ENCODE data around the gene PRPF8. TPM values are rescaled to one million over a fixed set of nuclear protein-coding genes. Genes with fewer than 3 reads are reported as not detected.

The PRPF8 gene
- total RNA-seq, 4 donors from 2014 or later = 127 to 261 (median 195) TPM

DNA sequence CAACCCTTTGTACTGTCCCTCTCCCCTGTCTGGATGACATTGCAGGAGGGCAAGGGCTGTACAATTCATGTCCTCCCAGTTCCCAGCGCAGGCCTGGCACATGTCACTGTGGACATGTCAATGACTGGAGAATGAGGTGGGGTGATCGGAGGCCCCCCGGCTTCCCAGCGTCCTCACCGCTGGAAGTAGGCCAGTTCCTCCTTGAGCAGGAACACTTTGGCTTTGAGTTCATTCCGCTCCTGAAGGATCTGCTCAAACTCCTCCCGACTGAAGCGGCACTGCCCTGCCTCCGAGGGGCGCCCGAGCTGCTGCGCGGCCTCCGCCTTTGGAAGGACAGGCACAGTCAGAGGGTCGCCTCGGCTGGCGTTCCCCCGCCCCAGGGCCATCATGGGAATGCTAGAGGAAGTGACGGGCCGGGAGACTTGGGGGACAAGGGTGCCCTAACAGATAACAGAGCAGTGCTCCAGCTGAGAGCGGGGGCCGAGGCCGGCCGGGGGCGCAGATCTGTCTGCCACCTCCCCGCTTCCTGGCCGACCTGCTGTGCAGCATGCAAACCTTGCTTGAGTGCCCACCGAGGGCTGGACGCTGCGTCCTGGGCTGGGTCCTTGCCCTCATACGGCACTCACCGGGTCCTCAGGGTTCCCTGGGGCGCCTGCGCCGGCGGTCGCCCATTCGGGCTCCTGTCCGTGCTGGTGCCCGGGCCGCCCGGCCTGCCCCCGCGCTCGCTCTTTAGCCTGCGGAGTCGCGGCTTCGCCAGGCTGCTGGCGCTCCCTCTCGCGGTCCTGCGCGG lies 36.3 kb downstream of the PRPF8 start:
- intact Hi-C loops (cut with DNase I; ENCODE audit: low total_unique reads) = loop anchor here (2.0 to 10.0 kb wide), 4 partner anchors 20 to 381 kb away; partner anchors contain the start of gene CRK
- in situ Hi-C loops (cut with MboI; ENCODE audit: low sequenced_read_pairs in 4 of 4) = loop anchor here in 2 of 4 donors (25.0 kb wide), 1 partner anchor 386 kb away; the partner anchor contains the start of gene BHLHA9 (in 2 of the 2)
- peak in 1 of 2 donors; percentile 3 for ATAC-seq
- peaks cover 0 to 32% of the 10 kb centered on the region in 2 donors for H3K36me3 ChIP-seq
- no peaks in the 10 kb centered on the region for H3K9me3 ChIP-seq
- peak overlapping the region; percentile 84 to 100 (median 87) for H3K27ac ChIP-seq
- TF ChIP-seq POLR2A (IDR thresholded peaks at IDR 0.05) = no peak
- TF ChIP-seq, protein P1, sequence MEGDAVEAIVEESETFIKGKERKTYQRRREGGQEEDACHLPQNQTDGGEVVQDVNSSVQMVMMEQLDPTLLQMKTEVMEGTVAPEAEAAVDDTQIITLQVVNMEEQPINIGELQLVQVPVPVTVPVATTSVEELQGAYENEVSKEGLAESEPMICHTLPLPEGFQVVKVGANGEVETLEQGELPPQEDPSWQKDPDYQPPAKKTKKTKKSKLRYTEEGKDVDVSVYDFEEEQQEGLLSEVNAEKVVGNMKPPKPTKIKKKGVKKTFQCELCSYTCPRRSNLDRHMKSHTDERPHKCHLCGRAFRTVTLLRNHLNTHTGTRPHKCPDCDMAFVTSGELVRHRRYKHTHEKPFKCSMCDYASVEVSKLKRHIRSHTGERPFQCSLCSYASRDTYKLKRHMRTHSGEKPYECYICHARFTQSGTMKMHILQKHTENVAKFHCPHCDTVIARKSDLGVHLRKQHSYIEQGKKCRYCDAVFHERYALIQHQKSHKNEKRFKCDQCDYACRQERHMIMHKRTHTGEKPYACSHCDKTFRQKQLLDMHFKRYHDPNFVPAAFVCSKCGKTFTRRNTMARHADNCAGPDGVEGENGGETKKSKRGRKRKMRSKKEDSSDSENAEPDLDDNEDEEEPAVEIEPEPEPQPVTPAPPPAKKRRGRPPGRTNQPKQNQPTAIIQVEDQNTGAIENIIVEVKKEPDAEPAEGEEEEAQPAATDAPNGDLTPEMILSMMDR (IDR thresholded peaks at IDR 0.05 in 4 of 5, conservative IDR thresholded peaks at IDR 0.05 in 1 of 5) = peak in 3 of 5 experiments; percentile 63 to 92 (median 90)
- H3K27me3 ChIP-seq = no peaks in the 10 kb centered on the region
- H3K4me3 ChIP-seq = peak overlapping the region; percentile 57 to 68 (median 59)
- DNase-seq = no peak
- peaks cover 34 to 41% of the 10 kb centered on the region in 2 donors for H3K4me1 ChIP-seq

DNA sequence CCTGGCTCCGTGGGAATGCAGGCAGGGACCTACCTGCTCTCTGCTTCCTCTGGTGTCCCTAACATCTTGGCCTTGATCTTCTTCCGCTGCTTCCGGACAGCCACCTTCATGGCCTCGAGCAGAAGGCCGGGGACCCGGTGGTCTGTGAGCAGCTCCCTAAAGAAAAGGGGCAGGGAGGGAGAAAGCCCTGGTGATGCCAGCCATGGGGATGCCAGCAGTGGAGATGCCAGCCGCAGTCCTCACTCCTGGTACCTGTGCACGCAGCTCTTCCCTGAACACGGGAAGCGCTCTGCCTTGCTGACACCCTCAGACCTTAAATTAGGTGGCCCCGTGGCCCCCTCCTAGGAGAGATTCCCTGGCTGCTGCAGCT lies 36.9 kb downstream of the PRPF8 start:
- ATAC-seq (no peak), DNase-seq (peak in 1 of 2 donors; percentile 25)
- Histone ChIP-seq H3K4me1 (peaks cover 34 to 41% of the 10 kb centered on the region in 2 donors), H3K36me3 (peaks cover 0 to 26% of the 10 kb centered on the region in 2 donors), H3K27ac (peak overlapping the region; percentile 84 to 100 (median 87)), H3K9me3 (no peaks in the 10 kb centered on the region), H3K27me3 (no peaks in the 10 kb centered on the region), H3K4me3 (peak overlapping the region; percentile 57 to 68 (median 59))
- no peak for TF ChIP-seq POLR2A (IDR thresholded peaks at IDR 0.05)
- TF ChIP-seq, protein P1 (IDR thresholded peaks at IDR 0.05 in 4 of 5, conservative IDR thresholded peaks at IDR 0.05 in 1 of 5) = no peak
- in situ Hi-C loops (cut with MboI; ENCODE audit: low sequenced_read_pairs in 4 of 4) = loop anchor here in 2 of 4 donors (25.0 kb wide), 1 partner anchor 385 kb away; the partner anchor contains the start of gene BHLHA9 (in 2 of the 2)
- intact Hi-C loops (cut with DNase I; ENCODE audit: low total_unique reads) = loop anchor here (2.0 to 10.0 kb wide), 4 partner anchors 21 to 380 kb away; partner anchors contain the start of gene CRK

DNA sequence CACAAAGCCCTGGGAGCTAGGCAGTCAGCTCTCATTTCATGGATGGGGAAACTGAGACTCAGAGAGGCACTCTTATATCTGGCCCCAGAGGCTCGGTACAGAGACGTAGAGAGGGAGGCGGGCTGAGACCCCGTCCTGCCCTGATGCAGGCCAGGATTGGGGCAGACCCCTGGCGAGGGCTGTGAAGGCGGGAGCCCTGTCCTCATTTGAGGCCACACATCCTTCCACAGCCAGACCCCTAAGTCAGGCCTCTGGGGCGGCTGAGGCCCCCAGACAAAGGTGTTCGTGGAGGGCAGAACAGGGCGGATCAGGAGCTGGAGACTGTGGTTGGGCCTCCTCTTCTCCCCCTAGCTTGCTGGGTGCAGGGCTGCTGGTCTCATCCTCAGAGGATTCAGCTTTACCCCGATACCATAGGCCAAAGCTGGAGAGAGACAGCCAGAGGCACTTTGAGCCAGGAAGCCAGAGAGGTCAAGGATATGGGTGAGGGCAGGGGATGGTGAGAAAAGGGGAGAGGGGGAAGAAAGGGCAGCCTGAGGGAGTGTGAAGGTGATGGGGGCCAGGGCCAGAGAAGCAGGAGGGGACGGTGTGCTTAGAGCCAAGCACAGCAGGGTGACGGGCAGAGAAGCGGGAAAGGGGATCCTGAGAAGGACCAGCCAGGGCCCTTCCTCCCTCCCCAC lies 38.3 kb downstream of the PRPF8 start:
- peaks cover 0 to 12% of the 10 kb centered on the region in 2 donors for H3K36me3 ChIP-seq
- intact Hi-C loops (cut with DNase I; ENCODE audit: low total_unique reads) (loop anchor here (5.0 to 10.0 kb wide), 3 partner anchors 141 to 379 kb away; partner anchors contain the start of gene CRK), in situ Hi-C loops (cut with MboI; ENCODE audit: low sequenced_read_pairs in 4 of 4) (loop anchor here in 2 of 4 donors (25.0 kb wide), 1 partner anchor 384 kb away; the partner anchor contains the start of gene BHLHA9 (in 2 of the 2))
- no peaks in the 10 kb centered on the region for H3K9me3 ChIP-seq
- H3K4me3 ChIP-seq = no peak overlapping the region
- peak overlapping the region; percentile 45 to 88 (median 82) for H3K27ac ChIP-seq
- H3K27me3 ChIP-seq = no peaks in the 10 kb centered on the region
- TF ChIP-seq POLR2A (IDR thresholded peaks at IDR 0.05) = no peak
- TF ChIP-seq, protein P1 (IDR thresholded peaks at IDR 0.05 in 4 of 5, conservative IDR thresholded peaks at IDR 0.05 in 1 of 5) = no peak
- H3K4me1 ChIP-seq = peaks cover 34 to 41% of the 10 kb centered on the region in 2 donors
- no peak for DNase-seq
- ATAC-seq = no peak

All from gastrocnemius medialis (tissue), 4 donors.